HepG2 (cell line): ENCODE data around the gene GEMIN4. TPM values are rescaled to one million over a fixed set of nuclear protein-coding genes. Genes with fewer than 3 reads are reported as not detected.

Experiments
- ATAC-seq: fragments of 200-7000 bp; cut with Tn5 transposase; 3 replicates; pipeline ENCODE4 v1.9.1; 2020; ENCODE audit warnings: mild to moderate bottlenecking, moderate library complexity
- BruUV-seq: library from RNA; stranded (reverse); fragments of 400-500 nt; replicated peaks from 2 replicates; lab custom pipeline; 2021; lab: Mats Ljungman, UMichigan
- CTCF ChIA-PET: fragments of 300-600 bp; formaldehyde crosslinking; extraction: SDS; loops from one replicate; lab custom pipeline; 2021; ENCODE audit warnings: low total read pairs, inconsistent platforms, low intra/inter-chr PET ratio; lab: Yijun Ruan, JAX
- POLR2A ChIA-PET: fragments of 350-600 bp; sonication (Branson Sonifier 250); formaldehyde crosslinking; loops from one replicate; lab custom pipeline; 2020; ENCODE audit warnings: antibody characterized with exemption, inconsistent platforms; lab: Yijun Ruan, JAX
- DNase-seq: peaks from one replicate; pipeline ENCODE4 v3.0.0-alpha.2; 2015; ENCODE audit warnings: low spot score
- FAIRE-seq: peaks from 3 replicates; lab custom pipeline; 2011; peaks lifted over from hg19 to GRCh38; lab: Jason Lieb, UNC
- H2AFZ ChIP-seq: one replicate; pipeline ENCODE4 v1.6.1; 2011; ENCODE audit warnings: low read length, inconsistent platforms
- H3K27ac ChIP-seq: fragments of 300-600 bp; 3 replicates; pipeline ENCODE4 v1.8.0; 2011; ENCODE audit warnings: mixed run types, mild to moderate bottlenecking, mixed read lengths, low read length, inconsistent platforms; ENCODE audit not compliant: insufficient read depth; ENCODE audit errors: extremely low read length
- H3K27me3 ChIP-seq, 2 experiments: fragments of 200-600 bp in 1 of 2; 2 replicates in 1 of 2; 3 replicates in 1 of 2; pipeline versions ENCODE4 v1.6.0 to v1.8.0; 2011; ENCODE audit warnings: low read length in 2 of 2, mild to moderate bottlenecking in 2 of 2, moderate library complexity in 2 of 2, inconsistent platforms in 1 of 2; ENCODE audit not compliant: insufficient read depth in 2 of 2, control insufficient read depth in 1 of 2
- H3K36me3 ChIP-seq, 2 experiments: fragments of 200-600 bp in 1 of 2; replicated peaks in 1 of 2; 2 replicates in 1 of 2; 3 replicates in 1 of 2; pipeline versions ENCODE4 v1.5.1 to v1.8.0; 2011; ENCODE audit warnings: low read length in 2 of 2, inconsistent platforms in 1 of 2; ENCODE audit not compliant: insufficient read depth in 2 of 2, control insufficient read depth in 1 of 2
- H3K4me1 ChIP-seq: 2 replicates; pipeline ENCODE4 v1.5.1; 2012; ENCODE audit warnings: low read length, inconsistent platforms; ENCODE audit not compliant: insufficient read depth
- H3K4me2 ChIP-seq: 2 replicates; pipeline ENCODE4 v1.6.0; 2011; ENCODE audit warnings: low read depth, low read length, inconsistent platforms
- H3K4me3 ChIP-seq, 3 experiments: fragments of 200-600 bp in 1 of 3; sonication (generic), shearing (Covaris generic) in 1 of 3; replicated peaks in 1 of 3; 2 replicates each; pipeline ENCODE4 v1.5.1; 2011 to 2016; ENCODE audit warnings: low read length in 3 of 3, inconsistent platforms in 2 of 3, low read depth in 2 of 3, mild to moderate bottlenecking in 2 of 3, control low read depth in 1 of 3, mixed read lengths in 1 of 3; ENCODE audit not compliant: insufficient read depth in 1 of 3
- H3K79me2 ChIP-seq: one replicate; pipeline ENCODE4 v1.6.1; 2011; ENCODE audit warnings: low read length, inconsistent platforms; ENCODE audit not compliant: insufficient read depth
- H3K9ac ChIP-seq: 2 replicates; pipeline ENCODE4 v1.6.0; 2011; ENCODE audit warnings: mild to moderate bottlenecking, low read depth, low read length, inconsistent platforms; ENCODE audit not compliant: insufficient read depth
- H3K9me3 ChIP-seq: 2 replicates; pipeline ENCODE4 v1.5.1; 2012; ENCODE audit warnings: mild to moderate bottlenecking, low read length
- H4K20me1 ChIP-seq: 2 replicates; pipeline ENCODE4 v1.6.0; 2011; ENCODE audit warnings: inconsistent platforms, mild to moderate bottlenecking, low read length, moderate library complexity; ENCODE audit not compliant: insufficient read depth
- CEBPG ChIP-seq: IDR thresholded peaks from 2 replicates; pipeline ENCODE4 v1.6.1; 2016
- MIXL1 ChIP-seq: IDR thresholded peaks from 2 replicates; pipeline ENCODE4 v1.6.1; 2016
- SRSF4 ChIP-seq: fragments of 200-400 bp; formaldehyde crosslinking; IDR thresholded peaks from one replicate; pipeline ENCODE4 v1.6.1; 2018; ENCODE audit warnings: mild to moderate bottlenecking, low read depth, low read length, moderate library complexity; ENCODE audit not compliant: poor library complexity, severe bottlenecking
- THAP11 ChIP-seq: IDR thresholded peaks from 2 replicates; pipeline ENCODE4 v1.6.1; 2016; ENCODE audit warnings: missing biosample characterization, missing genetic modification reagents
- ZNF660 ChIP-seq: sonication (generic); formaldehyde crosslinking; IDR thresholded peaks from 2 replicates; pipeline ENCODE4 v1.5.1; 2020; ENCODE audit warnings: mild to moderate bottlenecking, low read depth, missing genetic modification reagents, borderline replicate concordance
- ZNF720 ChIP-seq: sonication (generic); formaldehyde crosslinking; IDR thresholded peaks from 2 replicates; pipeline ENCODE4 v1.4.0; 2020; ENCODE audit warnings: missing genetic modification reagents
- WGBS: methylation state at CpG from one replicate; pipeline ENCODE4 v1.1.6; 2017; ENCODE audit warnings: low lambda C conversion rate; 5-methylcytosine and 5-hydroxymethylcytosine counted together
- in situ Hi-C: cut with HindIII; loops from 2 replicates; pipeline ENCODE4 v1.10.0; 2017; ENCODE audit warnings: low pct_unique_long_range_greater_than_20kb; ENCODE audit not compliant: extremely low pct_ligation_motif_present
- intact Hi-C: fragments of 100-400 bp; cut with micrococcal nuclease; formaldehyde crosslinking; loops from one replicate; pipeline ENCODE4 v1.10.0; 2022; ENCODE audit not compliant: unreplicated experiment
- polyA plus RNA-seq, 8 experiments: library from polyadenylated mRNA; depleted of rRNA in 3 of 8; stranded (reverse) in 7 of 8; unstranded in 1 of 8; fragments of >200 nt; fragmentation: Illumina TruSeq in 4 of 8; extraction: Trizol in 4 of 8; gene quantifications; 2 replicates each; pipeline versions ENCODE4 v1.2.1 to v1.2.3, GENCODE V29; 2011 to 2016; ENCODE audit warnings: low read depth in 4 of 8, missing spikeins in 1 of 8, mixed read lengths in 1 of 8; ENCODE audit not compliant: insufficient read depth in 1 of 8
- total RNA-seq, 5 experiments: library from RNA; depleted of rRNA; stranded (reverse); fragments of >200 nt; fragmentation: Illumina TruSeq; extraction: Trizol; gene quantifications; 2 replicates each; pipeline ENCODE4 v1.2.3, GENCODE V29; 2016; ENCODE audit warnings: low read depth in 1 of 5

The GEMIN4 gene
- total and polyA plus RNA-seq, 2 of the 13 experiments (the other 11 are each of a cell fraction or from before 2014, with no cell fraction given) = 10.8 to 22.7 TPM

DNA sequence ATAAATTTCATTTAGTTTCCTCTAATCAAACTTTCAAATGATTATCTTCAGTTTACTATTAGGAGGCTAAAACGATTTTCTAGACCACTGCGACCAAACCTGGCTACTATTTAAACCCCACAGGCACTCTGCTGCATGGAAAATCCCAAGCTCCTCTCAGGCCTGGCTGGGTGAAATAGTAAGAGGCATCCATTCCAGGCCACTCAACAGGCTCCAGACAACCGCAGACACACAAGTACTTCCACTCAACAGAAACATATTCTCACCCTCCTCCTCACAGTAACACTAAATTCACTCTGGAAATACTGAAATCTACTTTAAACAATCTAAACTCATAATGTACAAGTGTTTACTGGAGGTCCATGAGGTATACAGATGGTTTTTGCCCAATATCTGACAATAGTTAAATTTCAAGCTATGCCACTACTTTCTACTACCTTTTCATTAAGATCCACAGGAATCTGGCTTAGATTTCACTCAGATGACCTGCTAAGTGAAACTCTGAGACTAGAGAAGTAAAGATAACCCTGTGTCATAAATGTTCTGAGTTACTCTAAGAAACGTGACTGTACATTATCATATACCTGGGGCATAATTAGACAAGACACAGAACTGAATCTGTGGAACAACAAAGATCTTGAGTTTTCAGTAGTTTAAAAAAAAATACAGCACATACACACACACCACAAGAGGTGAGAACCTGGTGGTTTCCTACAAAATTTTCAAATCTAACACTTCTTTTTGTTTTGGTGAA is 47.8 kb downstream of the GEMIN4 start:
- no peak for ATAC-seq
- no peak for TF ChIP-seq THAP11 (CRISPR knock-in tag)
- TF ChIP-seq ZNF720 (CRISPR knock-in tag) = no peak
- no peak for TF ChIP-seq CEBPG (CRISPR knock-in tag)
- TF ChIP-seq MIXL1 (CRISPR knock-in tag) = no peak
- no peak for TF ChIP-seq ZNF660 (CRISPR knock-in tag)
- FAIRE-seq = no peak
- CTCF ChIA-PET = no interaction called here
- Histone ChIP-seq H3K9ac (no peak overlapping the region), H3K4me1 (no peaks in the 10 kb centered on the region), H3K4me2 (no peak overlapping the region), H3K36me3 (peaks cover 16 to 36% of the 10 kb centered on the region in 2 experiments), H3K79me2 (peaks cover 9% of the 10 kb centered on the region), H3K27me3 (no peaks in the 10 kb centered on the region), H3K9me3 (no peaks in the 10 kb centered on the region), H3K27ac (no peak overlapping the region), H4K20me1 (no peaks in the 10 kb centered on the region), H3K4me3 (no peak overlapping the region), H2AFZ (no peak overlapping the region)
- no TSS peak for BruUV-seq
- WGBS = 89% methylated on average over 4 of the region's 4 CpGs
- in situ Hi-C loops = no loop called here
- intact Hi-C loops = no loop called here
- POLR2A ChIA-PET = no interaction called here
- no peak for DNase-seq

- POLR2A ChIA-PET = no interaction called here
- Histone ChIP-seq H3K4me3 (no peak overlapping the region), H3K79me2 (peaks cover 9% of the 10 kb centered on the region), H4K20me1 (no peaks in the 10 kb centered on the region)
- in situ Hi-C loops = no loop called here
- no peak for TF ChIP-seq SRSF4
- TF ChIP-seq, all 625 proteins: peak for 0
- no peak overlapping the region for H3K9ac ChIP-seq
- CTCF ChIA-PET = no interaction called here
- H3K36me3 ChIP-seq = peaks cover 9 to 32% of the 10 kb centered on the region in 2 experiments
- no peak overlapping the region for H3K27ac ChIP-seq
- no TSS peak for BruUV-seq
- H3K27me3 ChIP-seq = no peaks in the 10 kb centered on the region
- intact Hi-C loops = no loop called here
- no peaks in the 10 kb centered on the region for H3K4me1 ChIP-seq
- H3K4me2 ChIP-seq = no peak overlapping the region
- DNase-seq = no peak
- no peaks in the 10 kb centered on the region for H3K9me3 ChIP-seq
- no peak for FAIRE-seq
- no peak overlapping the region for H2AFZ ChIP-seq
- WGBS = 96% methylated on average over 12 of the region's 12 CpGs
- no peak for ATAC-seq
These were observed 48.8 kb downstream of the GEMIN4 start for GRCh38 chr17:703081-703875.
